B cell (primary cell): ENCODE data around the gene RTN4RL1. TPM values are rescaled to one million over a fixed set of nuclear protein-coding genes. Genes with fewer than 3 reads are reported as not detected.

Experiments
- ATAC-seq: fragments of 200-7000 bp; cut with Tn5 transposase; one replicate; pipeline ENCODE4 v1.10.0; 2021; ENCODE audit warnings: low read depth, mild to moderate bottlenecking, moderate number of reproducible peaks, moderate library complexity
- CTCF ChIA-PET: fragments of 350-600 bp; sonication (Branson Sonifier 250); formaldehyde crosslinking; loops from one replicate; lab custom pipeline; 2021; ENCODE audit warnings: antibody characterized with exemption, inconsistent platforms; lab: Charles Lee
- POLR2A ChIA-PET: fragments of 350-600 bp; sonication (Branson Sonifier 250); formaldehyde crosslinking; loops from one replicate; lab custom pipeline; 2021; ENCODE audit warnings: antibody characterized with exemption; lab: Charles Lee
- DNase-seq: peaks from one replicate; pipeline ENCODE4 v3.0.0; 2013
- H2AFZ ChIP-seq: 2 replicates; pipeline ENCODE4 v1.6.1; 2012; ENCODE audit warnings: mild to moderate bottlenecking, low read depth, low read length; ENCODE audit not compliant: insufficient read depth, poor library complexity, severe bottlenecking
- H3K27ac ChIP-seq, 2 donors: 1 replicate in 1 of 2; 2 replicates in 1 of 2; pipeline ENCODE4 v1.5.1; 2012 to 2013; ENCODE audit warnings: low read length in 2 of 2, mild to moderate bottlenecking in 2 of 2, moderate library complexity in 1 of 2
- H3K27me3 ChIP-seq, 4 experiments: fragments of 200-600 bp in 1 of 4; sonication (generic) in 1 of 4; replicated peaks in 1 of 4; 1 replicate in 2 of 4; 2 replicates in 2 of 4; pipeline versions ENCODE4 v1.6.1 to v1.7.0; 2013 to 2016; ENCODE audit warnings: low read length in 3 of 4, mild to moderate bottlenecking in 2 of 4, mixed read lengths in 1 of 4, moderate library complexity in 1 of 4; ENCODE audit not compliant: insufficient read depth in 4 of 4, control insufficient read depth in 3 of 4; ENCODE audit errors: control extremely low read depth in 1 of 4
- H3K36me3 ChIP-seq, 2 experiments: replicated peaks in 1 of 2; 1 replicate in 1 of 2; 2 replicates in 1 of 2; pipeline versions ENCODE4 v1.6.1 to v1.7.1; 2013; ENCODE audit warnings: low read length in 1 of 2; ENCODE audit not compliant: insufficient read depth in 2 of 2, control insufficient read depth in 1 of 2; ENCODE audit errors: control extremely low read depth in 1 of 2, extremely low read depth in 1 of 2
- H3K4me1 ChIP-seq, 2 donors: fragments of 200-600 bp in 1 of 2; sonication (generic) in 1 of 2; 1 replicate in 1 of 2; 2 replicates in 1 of 2; pipeline versions ENCODE4 v1.5.1 to v1.6.1; 2013 to 2017; ENCODE audit warnings: low read length in 2 of 2; ENCODE audit not compliant: control insufficient read depth in 2 of 2, insufficient read depth in 2 of 2
- H3K4me2 ChIP-seq: replicated peaks from 2 replicates; pipeline ENCODE3; 2012; ENCODE audit warnings: mild to moderate bottlenecking, low read depth, low read length; ENCODE audit not compliant: poor library complexity, severe bottlenecking
- H3K4me3 ChIP-seq, 5 experiments: fragments of 200-600 bp in 1 of 5; sonication (generic) in 1 of 5; 1 replicate in 3 of 5; 2 replicates in 2 of 5; pipeline versions ENCODE4 v1.5.1 to v1.7.0; 2011 to 2016; ENCODE audit warnings: low read length in 4 of 5, mild to moderate bottlenecking in 4 of 5, low read depth in 2 of 5, control low read depth in 1 of 5, moderate library complexity in 1 of 5; ENCODE audit not compliant: insufficient read depth in 1 of 5; ENCODE audit errors: control extremely low read depth in 1 of 5, extremely low read depth in 1 of 5
- H3K79me2 ChIP-seq: fragments of 200-600 bp; sonication (generic); one replicate; pipeline ENCODE4 v1.6.0; 2016; ENCODE audit warnings: low read length; ENCODE audit not compliant: control insufficient read depth, insufficient read depth
- H3K9ac ChIP-seq: fragments of 200-600 bp; sonication (generic); 2 replicates; pipeline ENCODE4 v1.6.1; 2017; ENCODE audit warnings: mild to moderate bottlenecking, low read length, moderate library complexity
- H3K9me3 ChIP-seq, 3 donors: one replicate each; pipeline versions ENCODE4 v1.6.1 to v1.7.1; 2013; ENCODE audit warnings: low read length in 2 of 3; ENCODE audit not compliant: control insufficient read depth in 2 of 3, insufficient read depth in 1 of 3; ENCODE audit errors: control extremely low read depth in 1 of 3
- H4K20me1 ChIP-seq: 2 replicates; pipeline ENCODE4 v1.6.0; 2012; ENCODE audit warnings: mild to moderate bottlenecking, low read length; ENCODE audit not compliant: insufficient read depth, control insufficient read depth, poor library complexity, severe bottlenecking
- H3K27ac Mint-ChIP-seq: one replicate; pipeline ENCODE4 v1.8.0; 2021; ENCODE audit warnings: mixed read lengths
- H3K27me3 Mint-ChIP-seq: one replicate; pipeline ENCODE4 v1.8.0; 2021; ENCODE audit warnings: mixed read lengths
- H3K4me1 Mint-ChIP-seq: one replicate; pipeline ENCODE4 v1.8.0; 2021; ENCODE audit warnings: mixed read lengths
- H3K4me3 Mint-ChIP-seq: one replicate; pipeline ENCODE4 v1.8.0; 2021; ENCODE audit warnings: mixed read lengths
- H3K9me3 Mint-ChIP-seq: one replicate; pipeline ENCODE4 v1.8.0; 2022; ENCODE audit warnings: mixed read lengths; ENCODE audit not compliant: insufficient read depth
- CTCF ChIP-seq: fragments of 200-600 bp; IDR thresholded peaks from one replicate; pipeline ENCODE4 v1.8.0; 2022; ENCODE audit warnings: antibody characterized with exemption, mild to moderate bottlenecking
- EZH2 ChIP-seq: IDR thresholded peaks from 2 replicates; pipeline ENCODE4 v1.6.1; 2012; ENCODE audit warnings: borderline replicate concordance, low read depth, mild to moderate bottlenecking, moderate library complexity, low read length; ENCODE audit not compliant: insufficient read depth, poor library complexity, severe bottlenecking
- WGBS: methylation state at CpG from one replicate; pipeline ENCODE4 v1.1.5; 2013; ENCODE audit warnings: missing lambda C conversion rate; ENCODE audit not compliant: insufficient coverage; 5-methylcytosine and 5-hydroxymethylcytosine counted together
- intact Hi-C: fragments of 100-400 bp; cut with micrococcal nuclease; formaldehyde crosslinking; loops from one replicate; pipeline ENCODE4 v1.10.0; 2022
- polyA plus RNA-seq: library from polyadenylated mRNA; depleted of rRNA; stranded (reverse); fragments of >200 nt; gene quantifications from 2 replicates; pipeline ENCODE4 v1.2.3, GENCODE V29; 2012
- total RNA-seq, 2 donors: library from RNA; stranded (reverse); fragments of 120-200 nt in 1 of 2; gene quantifications; 1 replicate in 1 of 2; 2 replicates in 1 of 2; pipeline versions ENCODE4 v1.2.3 to v1.2.4, GENCODE V29; 2013 to 2022

Gene RTN4RL1
- total and polyA plus RNA-seq, 2 donors (not counting 1 experiment from before 2014, with no cell fraction given): 0.03 to 0.07 TPM

GRCh38 chr17:2049333-2050299 lies 24.5 kb upstream of the RTN4RL1 start:
- peak overlapping the region; percentile 99 for H3K4me2 ChIP-seq
- H3K36me3 ChIP-seq: peaks cover 0 to under 1% of the 10 kb centered on the region in 2 experiments
- peak overlapping the region; percentile 45 to 74 (median 59) for H3K4me3 ChIP-seq
- H3K27me3 Mint-ChIP-seq: peaks cover 11% of the 10 kb centered on the region
- peaks cover 5% of the 10 kb centered on the region for H3K79me2 ChIP-seq
- peaks cover 0 to 60% (median 18%) of the 10 kb centered on the region in 4 experiments for H3K27me3 ChIP-seq
- peak overlapping the region in 1 of 2 donors; percentile 47 for H3K27ac ChIP-seq
- ATAC-seq: peak; percentile 84
- H3K9ac ChIP-seq: peak overlapping the region; percentile 79
- peaks cover 0 to 12% (median 0%) of the 10 kb centered on the region in 3 donors for H3K9me3 ChIP-seq
- TF ChIP-seq EZH2 (no peak), CTCF (no peak)
- DNase-seq: peak; percentile 94
- intact Hi-C loops: loop anchor here (1.0 to 10.0 kb wide), 4 partner anchors 7 to 288 kb away; partner anchors contain the start of genes DPH1, OVCA2, SGSM2 and TSR1
- WGBS: 3% methylated on average over 94 of the region's 104 CpGs
- peak overlapping the region; percentile 78 for H3K4me3 Mint-ChIP-seq
- CTCF ChIA-PET: interaction anchor here (1.7 to 2.7 kb wide), 2 partner anchors 9 to 195 kb away, joined by 6 to 28 read pairs; no protein-coding TSS in a partner anchor
- H3K27ac Mint-ChIP-seq: peak overlapping the region; percentile 61
- peaks cover 40 to 52% of the 10 kb centered on the region in 2 donors for H3K4me1 ChIP-seq
- POLR2A ChIA-PET: no interaction called here
- peak overlapping the region; percentile 62 for H2AFZ ChIP-seq
- peaks cover 30% of the 10 kb centered on the region for H3K4me1 Mint-ChIP-seq
- H3K9me3 Mint-ChIP-seq: no peaks in the 10 kb centered on the region
- peaks cover 18% of the 10 kb centered on the region for H4K20me1 ChIP-seq
